Stimulated activated CD8-positive, alpha-beta memory T cell treated with anti-CD3 and anti-CD28 coated beads, Interleukin-7, amount 100 ng/mL, for 24 hours (primary cell): ENCODE data around the gene POU6F2.
"Not testable (repeated sequence)": the region's sequence is repeated elsewhere in the genome, so short reads cannot be mapped to it uniquely, and the experiment has no call there.

Experiments used
- DNase-seq: peaks from one replicate; pipeline ENCODE4 v3.0.0-alpha.2; 2020; ENCODE audit warnings: low read depth

POU6F2 gene, protein sequence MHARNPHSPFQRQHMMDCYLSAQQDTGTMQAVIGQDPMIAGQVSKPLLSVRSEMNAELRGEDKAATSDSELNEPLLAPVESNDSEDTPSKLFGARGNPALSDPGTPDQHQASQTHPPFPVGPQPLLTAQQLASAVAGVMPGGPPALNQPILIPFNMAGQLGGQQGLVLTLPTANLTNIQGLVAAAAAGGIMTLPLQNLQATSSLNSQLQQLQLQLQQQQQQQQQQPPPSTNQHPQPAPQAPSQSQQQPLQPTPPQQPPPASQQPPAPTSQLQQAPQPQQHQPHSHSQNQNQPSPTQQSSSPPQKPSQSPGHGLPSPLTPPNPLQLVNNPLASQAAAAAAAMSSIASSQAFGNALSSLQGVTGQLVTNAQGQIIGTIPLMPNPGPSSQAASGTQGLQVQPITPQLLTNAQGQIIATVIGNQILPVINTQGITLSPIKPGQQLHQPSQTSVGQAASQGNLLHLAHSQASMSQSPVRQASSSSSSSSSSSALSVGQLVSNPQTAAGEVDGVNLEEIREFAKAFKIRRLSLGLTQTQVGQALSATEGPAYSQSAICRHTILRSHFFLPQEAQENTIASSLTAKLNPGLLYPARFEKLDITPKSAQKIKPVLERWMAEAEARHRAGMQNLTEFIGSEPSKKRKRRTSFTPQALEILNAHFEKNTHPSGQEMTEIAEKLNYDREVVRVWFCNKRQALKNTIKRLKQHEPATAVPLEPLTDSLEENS

DNA sequence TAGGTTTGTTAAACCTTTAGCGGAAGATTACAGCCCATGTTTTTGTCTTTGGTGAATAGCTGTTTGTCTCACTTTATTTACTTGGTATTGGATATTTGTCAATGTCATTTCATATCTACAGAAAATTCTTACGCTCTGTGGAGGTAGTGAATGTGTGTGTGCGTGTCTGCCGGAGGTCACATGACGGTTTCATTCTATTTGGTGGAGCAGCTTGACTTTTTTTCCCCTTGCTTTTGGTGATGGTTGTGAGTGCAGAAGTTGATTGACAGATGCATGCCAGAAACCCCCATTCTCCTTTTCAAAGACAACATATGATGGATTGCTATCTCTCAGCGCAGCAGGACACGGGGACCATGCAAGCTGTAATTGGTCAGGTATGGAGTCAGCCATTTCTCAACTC is at the start of gene POU6F2:
POU6F2 (plus strand) TSS at position 225 of the 400 bp plus-strand sequence; CDS start at position 270, 45 bp downstream.
- no peak for DNase-seq

DNA sequence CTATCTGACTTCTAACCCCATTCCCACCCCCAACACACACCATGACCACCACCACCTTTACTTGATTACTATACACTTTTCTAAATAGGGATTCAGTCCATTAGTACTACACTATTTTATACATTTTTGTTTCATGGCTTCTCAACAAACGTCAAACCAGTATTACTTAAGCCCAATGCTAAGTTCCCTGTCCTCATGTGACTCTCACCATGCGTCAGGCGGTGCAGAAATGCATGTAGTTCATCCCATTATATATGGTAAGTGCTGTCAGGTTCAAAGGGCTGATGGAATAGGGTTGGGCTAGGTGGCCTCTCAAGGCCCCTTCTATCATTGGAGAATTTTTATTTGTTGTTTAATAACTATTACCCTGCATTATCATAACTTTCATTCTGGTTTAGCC is 49.2 kb upstream of the POU6F2 start:
- DNase-seq, result no peak

DNA sequence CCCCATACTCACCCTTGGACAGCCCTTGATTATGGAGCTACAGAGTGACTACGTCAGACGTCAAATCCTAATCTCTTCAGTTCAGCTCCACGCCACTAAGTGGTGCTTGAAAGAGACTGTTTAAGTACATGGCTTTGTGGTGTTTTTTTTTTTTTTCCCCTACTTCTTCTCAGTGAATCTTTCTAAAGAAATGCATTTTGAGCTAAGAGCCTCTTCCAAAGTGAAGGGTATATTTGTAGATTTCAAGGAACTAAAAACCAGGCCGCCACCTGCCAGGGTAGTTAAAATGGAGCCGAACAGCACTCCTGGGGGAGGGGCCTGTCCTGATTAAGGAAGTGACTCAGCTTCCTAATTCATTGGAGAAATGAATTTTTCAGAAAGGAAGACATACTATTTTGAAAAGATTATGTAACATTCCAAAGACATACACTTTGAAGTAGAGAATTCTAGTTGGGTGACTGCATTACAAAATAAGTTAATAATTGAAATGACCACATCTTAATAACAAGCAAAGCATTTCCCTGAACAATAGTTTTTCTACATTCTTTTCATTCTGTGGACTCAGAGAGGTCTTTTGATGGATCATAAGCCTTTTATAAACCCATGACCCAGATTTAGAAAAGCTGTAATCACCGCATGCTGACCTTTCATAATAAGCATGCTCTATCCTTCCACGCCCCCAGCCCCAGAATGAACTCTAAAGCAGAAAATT is 48.1 kb upstream of the POU6F2 start:
- no peak for DNase-seq

DNA sequence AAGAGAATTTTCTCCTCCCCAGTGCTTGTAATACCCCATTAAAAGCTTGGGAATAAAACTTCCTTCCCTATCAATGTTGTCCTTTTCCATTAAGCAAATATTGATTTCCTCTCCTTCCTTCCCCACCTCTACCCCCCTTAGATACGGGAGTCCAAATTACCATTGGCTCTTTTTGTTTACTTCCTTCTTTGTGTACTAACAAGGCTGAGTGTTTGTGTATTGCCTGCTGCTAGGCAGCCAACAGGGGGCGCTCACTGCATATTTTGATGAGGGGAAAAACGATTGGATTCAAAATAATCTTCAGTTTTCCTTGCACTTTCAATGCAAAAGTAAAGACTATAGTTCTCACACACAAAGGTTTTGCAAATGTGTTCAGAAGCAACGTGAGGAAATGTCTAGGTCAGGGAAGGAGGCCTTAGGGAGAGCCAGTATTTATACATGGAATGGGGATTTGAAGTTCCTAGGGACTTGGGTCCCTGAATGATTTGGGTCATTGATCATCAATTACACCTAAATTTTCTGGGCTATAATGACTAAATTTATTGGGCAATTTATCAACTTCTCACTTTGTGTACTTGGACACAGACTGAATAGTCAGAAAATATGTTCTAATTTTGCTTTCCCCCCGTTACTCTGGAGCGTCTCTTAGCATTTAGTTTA is 45.1 kb upstream of the POU6F2 start:
- peak; percentile 19 for DNase-seq

DNA sequence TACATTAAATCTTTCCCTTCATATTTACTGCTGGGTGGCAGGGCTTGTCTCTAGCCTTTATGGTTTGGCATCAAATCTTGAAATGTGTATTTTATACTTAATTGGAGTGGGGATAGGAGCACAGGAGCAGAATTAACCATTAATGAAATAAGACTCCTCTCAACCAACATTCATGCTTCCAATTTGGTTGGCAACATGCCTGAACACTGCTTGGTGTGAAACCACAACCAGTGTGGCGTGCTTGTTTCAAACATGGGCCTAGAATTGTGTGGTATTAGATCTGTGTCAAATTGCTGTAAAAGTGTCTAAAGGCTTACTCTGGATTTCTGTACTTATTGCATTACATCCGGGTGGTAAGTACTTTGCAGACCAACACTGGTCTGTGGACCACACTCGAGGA is 43.7 kb upstream of the POU6F2 start:
- no peak for DNase-seq

DNA sequence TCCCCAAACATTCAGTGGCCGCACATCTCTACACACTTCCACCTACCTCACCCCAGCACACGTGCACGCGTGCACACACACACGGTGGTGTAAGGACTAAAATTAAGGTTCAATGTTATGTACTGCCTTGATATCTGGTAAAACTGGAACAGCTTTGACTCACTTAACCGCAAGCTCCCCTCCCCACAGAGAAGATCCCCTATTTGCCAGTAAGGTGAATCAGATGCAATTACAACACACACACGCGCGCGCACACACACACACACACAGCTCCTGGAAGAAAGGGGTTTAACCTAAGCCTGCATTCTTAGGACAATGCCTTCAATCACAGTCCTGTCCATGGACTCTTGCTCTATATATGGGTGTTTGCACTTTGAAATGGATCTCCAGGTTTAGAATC is 43.2 kb upstream of the POU6F2 start:
- DNase-seq, result no peak

DNA sequence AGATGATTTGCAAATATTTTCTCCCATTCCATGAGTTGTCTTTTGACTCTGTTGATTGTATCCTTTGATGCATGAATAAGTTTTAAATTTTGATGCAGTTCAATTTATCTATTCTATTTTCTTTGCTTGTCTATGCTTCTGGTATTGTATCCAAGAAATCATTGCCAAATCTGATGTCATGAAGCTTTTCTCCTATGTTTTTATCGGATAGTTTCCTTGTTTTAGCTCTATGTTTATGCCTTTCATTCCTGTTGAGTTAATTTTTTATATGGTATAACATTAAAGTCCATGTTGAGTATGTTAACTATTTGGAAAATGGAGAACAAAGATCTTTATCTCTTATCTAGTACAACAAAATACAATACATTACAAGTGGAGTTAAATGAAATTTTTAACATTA is 41.1 kb upstream of the POU6F2 start:
- DNase-seq, result no peak

DNA sequence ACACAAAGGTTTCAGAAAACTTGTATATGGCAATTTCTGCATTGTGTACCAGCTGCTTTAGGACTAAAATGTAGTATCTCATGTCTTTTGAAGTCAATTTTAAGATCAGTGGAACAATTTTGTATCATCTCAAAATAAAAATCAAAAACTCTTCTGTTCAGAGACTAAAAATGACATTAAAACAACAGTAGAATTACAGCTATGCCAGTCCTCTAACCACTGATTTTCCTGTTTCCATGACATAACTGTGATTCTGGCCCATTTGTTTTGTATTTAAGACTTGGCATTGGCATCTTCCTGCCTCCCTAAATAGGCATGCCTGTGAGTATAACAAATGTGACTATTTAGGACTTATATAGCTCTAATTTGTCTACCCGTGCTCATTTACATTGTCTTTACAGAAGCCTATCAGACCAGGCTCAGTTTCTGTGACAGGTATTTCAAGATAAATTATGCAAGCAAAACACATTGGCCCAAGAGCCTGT is 39.7 kb upstream of the POU6F2 start:
- no peak for DNase-seq

DNA sequence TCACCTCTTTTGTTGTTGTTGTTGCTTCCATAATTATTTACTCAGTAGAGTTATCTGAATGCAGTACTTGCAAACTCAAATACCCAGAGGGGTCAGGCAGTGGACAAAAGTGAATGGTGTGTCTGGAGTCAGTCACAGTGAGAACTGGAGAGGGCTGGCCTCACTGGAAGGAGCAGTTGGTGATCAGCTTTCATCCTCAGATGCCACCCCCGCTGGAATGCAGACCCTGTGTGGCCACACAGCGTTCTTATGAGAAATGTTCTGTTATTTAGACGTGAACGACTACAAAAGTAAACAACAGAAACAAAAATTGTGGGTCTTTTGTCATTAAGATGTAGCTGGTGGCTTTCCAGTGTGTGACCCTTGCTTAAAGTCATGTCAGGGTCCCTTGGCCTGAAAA is 39.1 kb upstream of the POU6F2 start:
- DNase-seq, result no peak

DNA sequence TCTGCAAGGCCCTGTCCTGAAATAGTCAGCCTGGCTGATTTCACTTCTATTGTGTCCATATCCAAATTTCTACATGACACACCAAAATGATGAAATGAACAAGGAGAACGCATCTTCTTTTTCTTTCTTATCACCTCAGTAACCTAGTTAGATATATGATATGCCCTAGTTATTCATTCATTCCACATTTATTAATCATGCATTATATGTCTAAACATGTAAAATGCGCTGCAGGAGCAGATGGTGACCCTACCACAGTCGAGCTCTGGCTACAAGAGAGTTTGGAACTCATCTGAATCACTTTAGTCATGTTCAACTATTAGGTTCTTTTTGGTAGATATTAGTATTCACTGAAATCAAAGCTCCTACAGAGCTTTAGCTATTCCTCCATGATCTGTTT is 36.9 kb upstream of the POU6F2 start:
- no peak for DNase-seq

DNA sequence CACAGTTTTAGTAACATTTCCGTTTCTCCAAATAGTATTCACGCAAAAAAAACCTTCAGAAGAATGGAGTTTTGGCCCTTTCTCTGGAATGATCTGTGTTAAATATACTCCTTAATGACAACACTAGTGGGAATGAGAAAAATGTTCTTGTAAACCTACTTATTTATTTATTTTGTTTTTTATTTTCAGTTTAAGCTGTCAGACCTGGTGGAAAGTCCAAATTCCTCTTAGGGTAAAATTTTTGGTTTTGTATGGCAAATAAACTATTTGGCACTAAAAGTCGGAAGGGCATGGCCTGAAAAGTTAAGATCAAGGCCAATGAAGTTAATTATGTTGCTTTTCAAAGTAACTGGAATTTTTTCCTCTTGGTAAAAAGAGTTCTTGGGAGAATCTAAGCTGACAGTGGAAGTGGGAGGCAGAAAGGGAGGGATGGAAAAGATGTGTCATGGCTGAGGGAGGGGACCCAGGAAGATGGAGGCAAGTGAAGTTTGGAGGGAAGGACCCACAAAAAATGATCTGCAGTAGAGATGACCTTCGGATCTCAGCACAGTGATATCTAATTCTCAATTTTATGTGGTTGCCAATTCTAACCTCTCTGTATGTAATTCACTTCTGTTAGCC is 35.2 kb upstream of the POU6F2 start:
- DNase-seq, result no peak

DNA sequence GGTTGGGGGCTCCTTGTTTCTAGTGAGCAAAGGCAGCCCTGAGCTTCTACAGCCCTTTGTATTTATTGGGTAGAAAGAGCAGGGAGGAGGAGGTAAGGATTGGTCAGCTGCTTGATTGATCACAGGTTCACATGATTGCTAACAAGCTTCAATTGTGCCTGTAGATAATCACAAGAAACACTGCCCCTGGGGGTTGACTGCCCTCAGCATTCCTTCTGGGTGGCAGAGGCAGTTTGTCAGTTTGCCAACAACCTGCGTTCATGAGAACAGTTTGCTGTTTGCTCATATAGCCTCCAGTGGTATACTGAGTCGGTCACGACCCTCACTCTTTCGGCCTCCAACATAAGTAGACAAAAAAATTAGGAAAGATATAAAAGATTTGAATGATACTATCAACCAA is 30.2 kb upstream of the POU6F2 start:
- not testable (repeated sequence) for DNase-seq

DNA sequence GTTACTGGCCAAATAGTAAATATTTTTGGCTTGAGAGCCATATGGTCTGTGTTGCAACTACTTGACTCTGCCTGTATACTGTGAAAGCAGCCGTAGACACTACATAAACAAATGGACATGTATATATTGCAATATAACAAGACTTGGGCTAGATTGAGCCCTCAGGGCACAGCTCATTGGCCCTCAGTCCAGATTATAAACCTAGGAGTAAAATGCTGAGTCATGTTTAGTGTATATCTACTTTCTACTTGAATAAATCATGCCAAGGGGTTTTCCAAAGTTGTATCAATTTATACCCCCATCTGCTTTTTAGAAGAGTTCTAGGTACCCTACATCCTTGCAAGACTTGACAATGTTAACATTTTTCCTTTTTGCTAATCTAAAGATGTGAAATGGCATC is 27.4 kb upstream of the POU6F2 start:
- no peak for DNase-seq

DNA sequence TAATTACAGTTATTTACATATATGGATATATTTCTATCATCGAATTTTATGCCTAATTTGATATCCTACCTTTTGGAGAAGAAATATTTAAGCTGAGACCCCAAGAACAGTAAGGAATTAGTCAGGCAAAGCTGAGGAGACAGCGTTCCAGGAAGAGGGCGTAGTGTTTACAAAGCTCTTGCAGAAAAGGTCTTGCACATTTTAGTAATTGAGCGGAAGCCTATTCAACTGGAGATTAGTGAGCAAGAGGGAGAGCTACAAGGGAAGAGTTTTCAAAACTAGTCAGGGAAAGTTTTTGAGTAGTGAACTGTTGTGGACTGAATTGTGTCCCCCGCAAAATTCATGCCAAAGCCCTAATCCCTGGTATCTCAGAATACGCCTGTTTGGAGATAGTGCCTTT is 26.5 kb upstream of the POU6F2 start:
- DNase-seq, result no peak

DNA sequence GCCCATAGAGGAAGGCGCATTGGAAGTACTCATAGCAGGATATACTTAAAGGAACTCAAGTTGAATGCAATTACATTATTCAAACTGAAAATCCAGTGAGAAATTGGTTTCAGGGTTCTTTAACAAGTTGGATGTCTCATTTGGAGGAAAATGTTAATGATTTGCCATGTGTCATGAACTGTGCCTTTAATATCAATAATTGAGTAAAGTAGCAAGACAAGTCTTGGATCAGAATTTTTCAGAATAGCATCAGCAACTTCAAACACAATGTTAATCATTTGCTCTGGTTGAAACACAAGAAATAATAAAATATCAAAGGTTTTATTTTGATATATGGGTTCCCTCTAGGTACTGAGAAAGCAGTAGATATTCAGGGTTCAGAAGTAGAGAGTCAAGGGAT is 24.5 kb upstream of the POU6F2 start:
- no peak for DNase-seq

DNA sequence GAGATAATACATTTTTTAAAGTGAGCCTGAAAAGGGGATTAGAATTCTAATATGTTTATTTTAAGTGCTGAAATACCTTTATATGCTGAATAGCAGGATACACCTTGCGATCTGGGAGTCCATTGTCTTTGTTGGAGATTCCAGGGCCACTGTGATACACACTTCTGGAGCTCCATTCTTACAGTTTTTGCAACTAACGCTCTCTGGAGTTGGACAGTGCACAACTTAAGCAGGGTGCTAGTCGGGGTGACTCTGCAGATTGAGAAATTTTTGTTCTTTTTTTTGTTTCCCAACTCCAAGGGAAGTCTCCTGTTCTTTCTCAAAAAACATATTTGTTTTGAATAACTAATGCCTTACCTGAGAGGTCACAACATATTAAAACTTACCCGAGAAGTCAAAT is 23.7 kb upstream of the POU6F2 start:
- no peak for DNase-seq

DNA sequence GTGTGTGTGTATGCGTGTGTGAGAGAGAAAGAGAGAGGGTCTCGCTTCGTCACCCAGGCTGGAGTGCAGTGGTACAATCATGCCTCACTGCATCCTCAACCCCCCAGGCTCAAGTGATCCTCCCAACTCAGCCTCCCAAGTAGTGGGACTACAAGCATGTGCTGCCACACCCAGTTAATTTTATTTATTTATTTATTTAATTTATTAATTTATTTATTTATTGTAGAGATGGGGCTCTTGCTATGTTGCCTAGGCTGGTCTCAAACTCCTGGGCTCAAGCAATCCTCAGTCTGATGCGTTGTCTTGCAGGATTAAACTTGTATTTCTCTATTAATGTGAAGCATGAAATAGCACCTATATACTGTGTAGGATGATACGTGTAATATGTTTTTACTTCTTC is 21.8 kb upstream of the POU6F2 start:
- no peak for DNase-seq

DNA sequence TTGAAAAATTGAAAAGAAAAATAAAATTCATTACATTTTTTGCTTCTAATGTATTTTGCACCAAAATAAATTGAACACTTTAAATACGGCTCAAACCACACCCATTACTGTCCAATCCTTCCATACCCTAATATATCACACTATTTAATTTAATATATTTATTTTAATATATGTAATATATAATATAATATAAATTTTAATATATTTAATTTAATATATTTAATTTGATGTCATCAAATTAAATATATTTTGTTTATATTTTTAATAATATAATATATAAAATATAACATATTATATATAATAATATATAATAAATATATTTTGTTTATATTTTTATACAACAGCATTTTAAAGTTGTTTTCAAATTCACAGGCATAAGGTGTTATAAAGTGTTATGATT is 15.7 kb upstream of the POU6F2 start:
- DNase-seq, result no peak

DNA sequence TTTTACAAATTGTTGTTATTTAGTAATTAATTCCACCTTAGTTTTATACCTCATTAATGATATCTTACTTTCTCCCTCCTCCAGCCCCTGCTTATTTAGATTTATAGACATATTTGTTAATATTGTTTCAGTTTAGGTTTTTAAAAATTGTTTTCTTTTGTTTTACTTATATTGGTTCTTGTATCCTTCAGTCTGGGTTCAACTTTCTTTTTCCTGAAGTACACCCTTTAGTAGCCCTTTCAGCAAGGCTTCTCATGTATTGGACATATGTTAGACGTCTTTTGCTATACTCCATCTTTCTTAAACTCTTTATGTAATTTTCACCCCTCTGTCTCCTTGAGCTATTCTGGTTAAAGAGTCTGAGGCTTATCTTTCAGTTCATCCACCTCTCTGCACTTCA is 12.8 kb upstream of the POU6F2 start:
- no peak for DNase-seq

DNA sequence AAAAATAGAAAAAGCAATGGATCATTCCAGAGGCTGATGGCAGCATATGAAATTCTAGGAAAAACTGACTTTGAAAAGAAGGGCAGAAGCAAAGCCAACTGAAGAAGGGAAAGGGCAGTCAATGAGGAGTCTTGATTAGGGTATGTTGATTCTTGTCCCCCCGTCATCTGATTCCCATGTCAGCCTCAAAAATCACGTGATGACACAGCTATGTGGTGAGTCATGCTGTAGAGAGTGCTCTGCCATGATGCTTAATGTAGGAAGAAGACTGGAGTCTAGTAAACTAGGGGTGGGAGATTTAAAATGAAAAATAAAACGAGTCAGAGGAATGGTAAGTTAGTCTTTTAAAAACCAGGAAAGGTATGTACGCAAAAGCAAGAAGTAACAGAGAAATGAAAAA is 3.9 kb upstream of the POU6F2 start:
- DNase-seq, result no peak

DNA sequence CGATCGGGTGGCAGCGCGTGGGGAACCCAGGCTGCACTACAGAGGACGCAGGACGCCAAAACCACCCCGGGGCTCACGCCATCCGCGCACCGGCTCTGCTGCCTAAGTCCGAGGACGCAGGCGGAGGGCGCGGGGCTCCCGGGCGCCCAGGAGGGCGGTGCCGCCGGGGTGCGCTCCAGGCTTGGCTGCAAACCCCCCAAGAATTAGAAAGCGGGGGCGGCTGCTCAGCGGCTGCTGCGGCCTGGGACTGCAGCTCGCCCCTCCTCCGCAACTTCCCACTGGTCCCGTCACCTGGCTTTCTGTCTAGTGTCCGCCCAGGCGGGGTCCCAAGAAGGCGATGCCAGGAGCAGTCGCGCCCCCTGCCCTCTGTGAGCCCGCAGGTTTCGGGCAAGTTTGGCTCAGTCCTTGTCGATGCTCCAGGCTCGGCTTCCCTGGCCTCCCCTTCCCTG is 1.7 kb upstream of the POU6F2 start:
- no peak for DNase-seq

DNA sequence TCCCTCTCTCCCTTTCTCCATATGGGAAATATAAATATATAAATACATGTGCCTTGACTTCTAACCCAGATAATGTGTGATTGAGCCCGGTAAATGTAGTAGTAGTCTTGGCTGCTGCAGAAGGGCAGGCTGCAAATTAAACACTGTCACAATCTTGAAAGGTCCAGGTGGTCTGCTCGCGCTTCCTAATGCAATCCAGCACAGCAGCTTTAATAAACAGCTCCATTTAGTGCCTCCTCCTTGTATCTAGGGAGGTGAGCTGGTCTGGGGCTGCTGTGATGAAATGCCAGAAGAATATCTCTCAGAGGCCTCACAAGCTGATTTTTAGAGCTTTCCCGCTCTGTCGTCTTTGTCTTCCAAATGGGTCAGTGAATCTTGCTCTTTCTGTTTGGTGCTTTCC is 782 bp downstream of the POU6F2 start:
- no peak for DNase-seq
